WTC11 (cell line): ENCODE measurements around the gene HPS1.

ENCODE experiments used
- FOXP1 ChIP-seq: sonication (generic); formaldehyde crosslinking; IDR thresholded peaks from 2 replicates; pipeline ENCODE4 v1.8.0; 2022; ENCODE audit warnings: missing genetic modification reagents, mild to moderate bottlenecking, moderate library complexity, borderline replicate concordance
- ZNF121 ChIP-seq: sonication (generic); formaldehyde crosslinking; IDR thresholded peaks from 2 replicates; pipeline ENCODE4 v1.8.0; 2023; ENCODE audit warnings: missing genetic modification reagents
- TF ChIP-seq, protein P1 (sequence below): fragments of 200-600 bp; IDR thresholded peaks from 2 replicates; pipeline ENCODE4 v1.8.0; 2022; ENCODE audit warnings: antibody characterized with exemption

DNA sequence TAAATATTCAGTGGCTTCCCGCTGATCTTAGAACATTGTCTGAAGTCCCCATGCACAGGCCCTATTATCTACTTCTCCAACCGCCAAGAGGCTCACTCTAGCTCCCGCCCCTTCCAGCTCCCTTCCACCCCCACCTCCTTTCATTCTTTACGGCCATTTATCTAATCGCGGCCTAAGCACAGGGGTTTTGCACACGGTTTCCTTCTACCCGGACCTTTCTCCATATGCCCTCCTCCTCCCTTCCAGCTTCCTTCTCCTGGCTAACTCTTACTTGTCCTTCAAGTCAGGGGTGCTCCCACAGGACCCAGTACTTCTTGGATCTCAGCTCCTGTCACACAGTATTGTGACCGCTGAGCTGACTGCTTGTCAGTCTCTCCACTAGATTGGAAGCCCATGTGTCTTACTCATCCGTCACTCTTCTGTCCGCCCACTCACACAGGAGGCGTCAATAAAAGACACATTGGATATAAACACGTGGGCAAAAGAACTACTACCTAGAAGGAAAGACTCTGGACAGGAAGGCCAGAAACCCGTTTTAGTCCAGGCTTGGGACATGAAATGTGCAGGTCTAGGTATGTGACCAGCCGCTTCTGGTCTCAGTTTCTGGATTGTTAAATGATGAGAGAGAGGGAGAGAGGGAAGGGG, 20.2 kb upstream of the HPS1 start:
- TF ChIP-seq, protein P1, sequence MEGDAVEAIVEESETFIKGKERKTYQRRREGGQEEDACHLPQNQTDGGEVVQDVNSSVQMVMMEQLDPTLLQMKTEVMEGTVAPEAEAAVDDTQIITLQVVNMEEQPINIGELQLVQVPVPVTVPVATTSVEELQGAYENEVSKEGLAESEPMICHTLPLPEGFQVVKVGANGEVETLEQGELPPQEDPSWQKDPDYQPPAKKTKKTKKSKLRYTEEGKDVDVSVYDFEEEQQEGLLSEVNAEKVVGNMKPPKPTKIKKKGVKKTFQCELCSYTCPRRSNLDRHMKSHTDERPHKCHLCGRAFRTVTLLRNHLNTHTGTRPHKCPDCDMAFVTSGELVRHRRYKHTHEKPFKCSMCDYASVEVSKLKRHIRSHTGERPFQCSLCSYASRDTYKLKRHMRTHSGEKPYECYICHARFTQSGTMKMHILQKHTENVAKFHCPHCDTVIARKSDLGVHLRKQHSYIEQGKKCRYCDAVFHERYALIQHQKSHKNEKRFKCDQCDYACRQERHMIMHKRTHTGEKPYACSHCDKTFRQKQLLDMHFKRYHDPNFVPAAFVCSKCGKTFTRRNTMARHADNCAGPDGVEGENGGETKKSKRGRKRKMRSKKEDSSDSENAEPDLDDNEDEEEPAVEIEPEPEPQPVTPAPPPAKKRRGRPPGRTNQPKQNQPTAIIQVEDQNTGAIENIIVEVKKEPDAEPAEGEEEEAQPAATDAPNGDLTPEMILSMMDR: no peak
- no peak for TF ChIP-seq FOXP1
- no peak for TF ChIP-seq ZNF121 (CRISPR knock-in tag)
